HUES64 (cell line): ENCODE data around the gene BRF1.
"Not testable (repeated sequence)": the region's sequence is repeated elsewhere in the genome, so short reads cannot be mapped to it uniquely, and the experiment has no call there.

Experiments
- H3K27ac ChIP-seq: 2 replicates; pipeline ENCODE4 v1.7.0; 2013; ENCODE audit warnings: low read depth, low read length, inconsistent platforms
- H3K27me3 ChIP-seq: 2 replicates; pipeline ENCODE4 v1.6.1; 2013; ENCODE audit warnings: mild to moderate bottlenecking, low read length; ENCODE audit not compliant: insufficient read depth
- H3K36me3 ChIP-seq: 2 replicates; pipeline ENCODE4 v1.6.1; 2013; ENCODE audit warnings: mild to moderate bottlenecking, low read length; ENCODE audit not compliant: insufficient read depth
- H3K4me1 ChIP-seq: 2 replicates; pipeline ENCODE4 v1.6.1; 2013; ENCODE audit warnings: mild to moderate bottlenecking, low read length, moderate library complexity; ENCODE audit not compliant: insufficient read depth
- H3K4me3 ChIP-seq: 2 replicates; pipeline ENCODE4 v1.5.1; 2013; ENCODE audit warnings: mild to moderate bottlenecking, low read length, moderate library complexity
- H3K9ac ChIP-seq: 2 replicates; pipeline ENCODE4 v1.6.1; 2013; ENCODE audit warnings: mild to moderate bottlenecking, low read depth, low read length
- H3K9me3 ChIP-seq: 2 replicates; pipeline ENCODE4 v1.6.1; 2013; ENCODE audit warnings: low read depth, low read length; ENCODE audit not compliant: insufficient read depth
- WGBS: fragments of 150-250, 120-280 bp; methylation state at CpG from one replicate; pipeline ENCODE4 v1.1.7; 2013; ENCODE audit warnings: missing lambda C conversion rate; 5-methylcytosine and 5-hydroxymethylcytosine counted together

BRF1 gene

GRCh38 chr14:105337966-105338741 is 37.4 kb upstream of the BRF1 start:
- WGBS = 90% methylated on average over 18 of the region's 18 CpGs
- H3K27me3 ChIP-seq = no peaks in the 10 kb centered on the region
- H3K4me1 ChIP-seq = no peaks in the 10 kb centered on the region
- H3K9ac ChIP-seq = peak overlapping the region; percentile 19; the same call in 1 of the 2 replicates
- no peaks in the 10 kb centered on the region for H3K9me3 ChIP-seq
- no peaks in the 10 kb centered on the region for H3K36me3 ChIP-seq
- H3K4me3 ChIP-seq = no peak overlapping the region
- H3K27ac ChIP-seq = no peak overlapping the region

- Histone ChIP-seq H3K27ac (no peak overlapping the region), H3K4me3 (no peak overlapping the region), H3K4me1 (no peaks in the 10 kb centered on the region), H3K9ac (no peak overlapping the region), H3K27me3 (no peaks in the 10 kb centered on the region), H3K36me3 (no peaks in the 10 kb centered on the region), H3K9me3 (no peaks in the 10 kb centered on the region)
- WGBS = 95% methylated on average over 6 of the region's 6 CpGs
Measured at GRCh38 chr14:105337433-105337832, 36.6 kb upstream of the BRF1 start.

GRCh38 chr14:105336477-105337287 is 35.9 kb upstream of the BRF1 start:
- Histone ChIP-seq H3K27ac (no peak overlapping the region), H3K9ac (no peak overlapping the region), H3K27me3 (no peaks in the 10 kb centered on the region), H3K4me3 (no peak overlapping the region), H3K9me3 (no peaks in the 10 kb centered on the region), H3K36me3 (no peaks in the 10 kb centered on the region), H3K4me1 (no peaks in the 10 kb centered on the region)
- WGBS = 96% methylated on average over 26 of the region's 26 CpGs

GRCh38 chr14:105335735-105336476 is 35.1 kb upstream of the BRF1 start:
- no peak overlapping the region for H3K27ac ChIP-seq
- 96% methylated on average over 33 of the region's 33 CpGs for WGBS
- no peaks in the 10 kb centered on the region for H3K9me3 ChIP-seq
- H3K27me3 ChIP-seq = no peaks in the 10 kb centered on the region
- no peaks in the 10 kb centered on the region for H3K36me3 ChIP-seq
- no peak overlapping the region for H3K4me3 ChIP-seq
- H3K4me1 ChIP-seq = no peaks in the 10 kb centered on the region
- H3K9ac ChIP-seq = no peak overlapping the region

- H3K36me3 ChIP-seq, H3K9ac ChIP-seq, H3K9me3 ChIP-seq, H3K27me3 ChIP-seq, H3K4me1 ChIP-seq, H3K4me3 ChIP-seq, H3K27ac ChIP-seq: not testable (repeated sequence)
- WGBS = 97% methylated on average over 22 of the region's 22 CpGs
Measured at GRCh38 chr14:105335231-105335542, 34.4 kb upstream of the BRF1 start.

- H3K4me1 ChIP-seq = peaks cover 8% of the 10 kb centered on the region; the same call in 1 of the 2 replicates
- H3K9me3 ChIP-seq = no peaks in the 10 kb centered on the region
- no peak overlapping the region for H3K27ac ChIP-seq
- 93% methylated on average over 17 of the region's 17 CpGs for WGBS
- H3K4me3 ChIP-seq = no peak overlapping the region
- no peaks in the 10 kb centered on the region for H3K36me3 ChIP-seq
- H3K27me3 ChIP-seq = no peaks in the 10 kb centered on the region
- no peak overlapping the region for H3K9ac ChIP-seq
Measured at GRCh38 chr14:105334383-105335230, 33.8 kb upstream of the BRF1 start.

GRCh38 chr14:105333613-105334364 is 33.0 kb upstream of the BRF1 start:
- H3K4me3 ChIP-seq = no peak overlapping the region
- peaks cover 13% of the 10 kb centered on the region; the same call in 1 of the 2 replicates for H3K4me1 ChIP-seq
- 93% methylated on average over 18 of the region's 18 CpGs for WGBS
- H3K36me3 ChIP-seq = no peaks in the 10 kb centered on the region
- H3K9ac ChIP-seq = no peak overlapping the region
- H3K27me3 ChIP-seq = no peaks in the 10 kb centered on the region
- no peaks in the 10 kb centered on the region for H3K9me3 ChIP-seq
- H3K27ac ChIP-seq = no peak overlapping the region

- no peak overlapping the region for H3K27ac ChIP-seq
- peaks cover 17% of the 10 kb centered on the region; the same call in 1 of the 2 replicates for H3K4me1 ChIP-seq
- 93% methylated on average over 15 of the region's 15 CpGs for WGBS
- H3K9me3 ChIP-seq = no peaks in the 10 kb centered on the region
- no peaks in the 10 kb centered on the region for H3K36me3 ChIP-seq
- no peak overlapping the region for H3K4me3 ChIP-seq
- no peaks in the 10 kb centered on the region for H3K27me3 ChIP-seq
- no peak overlapping the region for H3K9ac ChIP-seq
Measured at GRCh38 chr14:105333020-105333490, 32.3 kb upstream of the BRF1 start.

GRCh38 chr14:105332350-105332874 is 31.6 kb upstream of the BRF1 start:
- Histone ChIP-seq H3K27me3 (no peaks in the 10 kb centered on the region), H3K4me3 (no peak overlapping the region), H3K27ac (no peak overlapping the region), H3K9ac (no peak overlapping the region), H3K9me3 (no peaks in the 10 kb centered on the region), H3K36me3 (no peaks in the 10 kb centered on the region), H3K4me1 (peaks cover 19% of the 10 kb centered on the region)
- WGBS = 86% methylated on average over 11 of the region's 11 CpGs
